HG03139 (cell line): ENCODE results near the gene TMEM235.

Experiments
- ATAC-seq: cut with Tn5 transposase; IDR thresholded peaks from one replicate; pipeline ENCODE4 v1.9.1; 2021; ENCODE audit not compliant: unreplicated experiment

Gene TMEM235

GRCh38 chr17:78253946-78254672 lies 22.7 kb downstream of the TMEM235 start:
- ATAC-seq: peak; percentile 36

DNA sequence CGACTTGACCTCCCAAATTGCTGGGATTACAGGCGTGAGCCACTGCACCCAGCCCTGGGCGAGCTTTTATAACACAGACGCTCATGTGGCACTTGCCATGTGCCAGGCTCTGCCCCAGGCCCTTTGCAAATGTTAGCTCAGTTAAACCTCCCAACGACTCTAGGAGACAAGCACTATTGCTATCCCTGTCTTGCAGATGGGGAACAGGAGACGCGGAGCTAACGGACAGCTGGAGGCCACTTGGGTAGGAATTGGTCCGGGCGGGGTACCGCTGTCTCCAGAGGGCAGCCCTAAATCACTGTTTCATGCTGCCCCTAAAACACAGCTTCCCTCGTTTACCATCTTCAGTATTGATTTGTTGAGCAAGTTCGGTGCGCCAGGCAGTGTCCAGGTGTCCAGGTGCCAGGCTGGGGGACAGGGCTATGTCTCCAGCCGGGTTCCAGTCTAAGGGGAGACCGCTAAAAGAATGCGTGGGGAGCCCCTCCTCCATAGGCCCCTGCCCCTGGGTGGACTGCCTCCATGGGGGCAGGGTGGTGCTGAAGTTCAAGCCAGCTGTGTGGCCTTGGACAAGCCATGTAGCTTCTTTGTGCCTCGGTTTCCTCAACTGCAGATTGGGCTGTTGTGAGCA lies 23.7 kb downstream of the TMEM235 start:
- ATAC-seq: no peak

DNA sequence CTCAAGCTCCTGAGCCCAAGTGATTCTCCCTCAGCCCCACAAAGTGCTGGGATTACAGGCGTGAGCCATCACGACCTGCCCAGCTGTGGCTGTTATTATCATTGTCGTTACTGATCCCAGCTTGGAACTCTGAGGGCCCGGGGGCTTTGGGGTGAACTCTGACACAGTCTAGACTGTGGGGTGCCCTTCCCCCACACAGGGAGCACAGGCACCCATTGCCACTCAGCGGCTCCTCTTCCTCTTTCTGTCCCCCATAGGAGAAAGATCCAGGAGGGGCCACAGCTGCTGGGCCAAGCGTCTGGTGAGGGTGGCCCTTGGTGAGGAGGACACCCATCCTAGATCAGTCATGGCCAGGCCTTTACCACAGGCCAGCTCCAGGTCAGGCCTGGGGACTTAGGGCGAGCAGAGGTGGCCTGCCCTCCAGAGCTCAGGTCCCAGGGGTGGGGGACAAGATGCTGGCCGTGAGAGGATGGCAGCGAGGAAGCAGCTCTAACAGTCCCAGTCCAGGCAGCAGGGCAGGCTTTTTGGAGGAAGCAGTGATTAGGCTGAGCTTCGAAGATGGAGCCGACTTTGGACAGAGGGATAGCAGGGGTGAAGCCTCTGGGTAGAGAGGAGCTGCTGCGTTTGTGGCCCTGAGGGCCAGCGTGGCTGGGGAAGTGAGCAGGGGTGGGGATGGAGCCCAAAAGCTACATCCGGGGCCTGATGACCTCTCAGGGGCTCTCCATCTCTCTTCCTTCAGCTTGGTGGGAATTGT lies 24.7 kb downstream of the TMEM235 start:
- no peak for ATAC-seq

GRCh38 chr17:78256707-78257591 lies 25.5 kb downstream of the TMEM235 start:
- ATAC-seq: no peak

DNA sequence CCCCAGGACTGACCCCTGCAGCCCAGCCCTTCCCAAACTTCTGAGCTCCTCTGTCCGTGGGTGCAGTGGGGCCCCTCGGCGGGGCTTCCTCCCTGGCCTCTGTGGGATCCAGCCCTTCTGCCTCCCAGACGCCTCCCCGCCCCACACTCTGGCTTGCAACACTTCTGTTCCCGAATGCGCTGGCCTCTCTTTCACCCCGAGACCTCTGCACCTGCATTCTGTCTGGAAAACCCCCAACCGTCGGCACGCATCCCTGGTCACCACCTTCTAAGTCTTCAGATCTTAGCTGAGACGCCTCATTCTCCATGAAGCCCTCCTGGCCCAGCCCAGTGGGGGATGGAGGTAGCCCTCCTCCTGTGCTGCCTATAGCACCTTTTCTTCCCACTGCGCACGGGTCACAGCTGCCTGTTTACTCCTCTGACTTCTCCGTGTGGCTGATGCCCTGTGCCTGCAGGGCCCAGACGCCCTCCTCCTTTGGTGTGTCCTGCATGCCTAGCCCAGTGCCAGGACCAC lies 26.4 kb downstream of the TMEM235 start:
- ATAC-seq: no peak

DNA sequence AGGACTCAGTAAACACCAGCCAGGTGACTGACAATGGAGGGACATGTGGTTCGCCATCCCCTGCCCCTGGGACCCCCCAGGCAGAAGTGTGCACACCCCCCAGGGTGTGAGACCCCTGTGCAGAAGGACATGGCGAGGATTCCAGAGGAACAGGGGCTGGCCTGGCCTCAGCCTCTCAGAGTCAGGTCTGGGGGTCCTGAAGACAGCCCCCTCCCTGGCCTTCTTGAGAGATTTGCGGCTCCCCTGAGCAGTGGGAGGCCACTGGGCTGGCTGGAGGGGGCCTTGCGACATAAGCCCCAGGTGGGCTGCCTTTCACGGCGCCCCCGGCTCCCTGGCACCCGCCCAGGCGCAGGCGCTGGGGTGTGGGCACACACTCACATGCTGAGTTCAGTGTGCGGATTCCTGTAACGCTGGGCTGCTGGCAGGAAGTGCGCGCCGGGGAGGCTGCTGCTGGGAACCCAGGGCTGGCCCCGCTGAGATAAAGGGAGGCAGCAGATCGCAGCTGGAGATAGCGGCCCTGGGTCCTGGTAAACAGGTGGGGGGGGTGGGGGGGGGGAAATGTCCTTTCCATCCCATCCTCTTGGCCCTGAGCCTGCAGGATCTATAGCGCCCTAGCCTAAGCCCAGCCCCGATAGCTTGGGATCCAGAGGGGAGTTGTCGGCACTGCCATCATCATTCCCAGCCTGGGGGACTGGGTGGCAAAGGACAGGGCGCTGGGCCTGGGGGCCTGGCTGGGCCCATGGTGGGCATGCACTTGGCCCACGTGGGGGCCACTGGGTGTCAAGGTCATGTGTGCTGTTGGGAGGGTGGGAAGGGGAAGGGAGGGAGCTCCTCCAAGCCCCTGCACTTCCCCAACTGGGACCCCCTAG lies 27.1 kb downstream of the TMEM235 start:
- no peak for ATAC-seq

GRCh38 chr17:78259192-78259554 lies 27.7 kb downstream of the TMEM235 start:
- ATAC-seq: no peak

DNA sequence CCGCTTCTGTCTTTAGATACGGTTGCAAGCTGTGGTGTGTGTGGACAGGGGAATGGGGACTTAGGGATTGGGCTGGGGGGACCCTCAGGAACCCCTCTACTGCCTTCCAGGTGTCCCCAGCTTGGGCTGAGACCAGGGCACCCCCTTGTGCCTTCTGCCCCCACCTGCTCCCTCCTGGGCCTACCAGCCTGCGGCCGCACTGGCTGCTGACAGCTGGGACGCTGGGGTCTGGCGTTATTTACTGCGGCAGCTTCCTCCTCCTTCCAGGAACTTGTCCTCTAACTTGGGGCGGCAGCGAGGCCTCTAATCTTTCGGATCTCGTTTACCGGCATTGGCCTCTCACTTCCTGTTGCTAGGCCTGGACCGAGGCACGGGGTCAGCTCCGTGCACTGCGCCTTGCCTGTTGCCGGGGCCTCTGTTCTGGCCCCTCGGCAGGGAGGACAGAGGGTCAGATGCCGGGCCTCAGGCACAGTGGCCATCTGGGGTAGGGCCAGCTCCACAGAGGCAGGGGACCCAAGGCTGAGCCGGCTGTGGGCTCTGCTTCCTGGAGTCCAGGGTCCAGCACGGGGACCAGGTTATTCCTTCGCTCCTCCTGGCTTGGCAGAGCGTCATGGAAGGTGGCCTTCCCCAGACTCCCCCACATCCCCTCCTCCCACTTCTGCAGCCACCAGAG lies 31.8 kb downstream of the TMEM235 start:
- no peak for ATAC-seq

GRCh38 chr17:78263736-78264340 lies 32.4 kb downstream of the TMEM235 start:
- ATAC-seq: no peak

DNA sequence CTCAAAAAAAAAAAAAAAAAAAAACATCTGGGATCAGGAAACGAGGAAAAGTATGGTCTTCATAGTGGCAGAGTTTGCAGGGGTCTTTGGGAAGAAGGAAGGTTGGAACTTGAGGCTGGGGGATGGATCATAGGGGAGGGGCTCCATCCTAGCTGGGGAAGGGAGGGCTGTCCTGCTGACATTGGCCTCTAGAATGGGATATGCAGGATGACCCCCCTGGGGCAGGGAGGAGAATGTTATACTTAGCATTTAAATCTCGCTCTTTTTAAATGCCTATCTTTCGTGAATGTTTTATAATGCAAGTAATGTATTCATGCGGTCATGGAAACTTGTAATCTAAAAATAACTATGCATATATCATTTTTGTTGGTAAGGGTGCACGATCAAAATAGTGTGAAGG lies 33.2 kb downstream of the TMEM235 start:
- ATAC-seq: no peak

DNA sequence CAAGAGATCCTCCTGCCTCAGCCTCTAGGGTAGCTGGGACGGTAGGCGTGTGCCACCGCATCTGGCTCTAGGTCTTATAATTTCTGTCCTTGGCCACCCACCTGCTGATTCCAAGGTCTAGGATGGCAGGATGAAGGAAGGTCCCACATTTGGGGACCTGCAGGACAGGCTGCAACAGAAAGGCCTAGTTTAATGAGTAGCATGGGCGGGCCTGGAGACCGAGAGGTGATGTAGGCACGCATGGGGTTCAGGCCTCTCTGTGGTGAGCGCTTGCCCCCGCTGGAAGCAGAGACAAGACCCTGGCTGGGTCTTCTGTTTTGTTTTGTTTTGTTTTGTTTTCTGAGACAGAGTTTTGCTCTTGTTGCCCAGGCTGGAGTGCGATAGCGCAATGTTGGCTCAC lies 33.7 kb downstream of the TMEM235 start:
- ATAC-seq: no peak

DNA sequence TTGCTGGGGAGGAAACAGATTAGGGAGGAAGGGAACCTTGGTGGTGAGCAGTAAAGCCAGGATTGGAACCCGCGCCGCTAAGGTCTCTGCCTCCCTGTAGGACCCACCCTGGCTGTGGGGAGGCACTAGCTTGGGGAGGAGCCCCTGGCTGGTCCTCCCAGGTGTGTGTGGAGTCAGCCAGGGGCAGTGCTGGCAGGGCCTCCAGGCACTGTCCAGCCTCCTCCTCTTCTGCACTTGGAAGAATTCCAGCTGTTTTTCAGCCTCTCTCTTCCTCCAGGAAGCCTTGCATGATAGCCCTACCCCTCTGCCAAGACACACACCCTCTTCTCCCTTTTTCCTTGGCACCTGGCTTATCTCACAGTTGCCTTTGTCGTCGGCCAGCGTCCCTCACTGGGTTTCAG lies 34.8 kb downstream of the TMEM235 start:
- no peak for ATAC-seq

- ATAC-seq: no peak
Observed at GRCh38 chr17:78266771-78267170, 35.3 kb downstream of the TMEM235 start.

DNA sequence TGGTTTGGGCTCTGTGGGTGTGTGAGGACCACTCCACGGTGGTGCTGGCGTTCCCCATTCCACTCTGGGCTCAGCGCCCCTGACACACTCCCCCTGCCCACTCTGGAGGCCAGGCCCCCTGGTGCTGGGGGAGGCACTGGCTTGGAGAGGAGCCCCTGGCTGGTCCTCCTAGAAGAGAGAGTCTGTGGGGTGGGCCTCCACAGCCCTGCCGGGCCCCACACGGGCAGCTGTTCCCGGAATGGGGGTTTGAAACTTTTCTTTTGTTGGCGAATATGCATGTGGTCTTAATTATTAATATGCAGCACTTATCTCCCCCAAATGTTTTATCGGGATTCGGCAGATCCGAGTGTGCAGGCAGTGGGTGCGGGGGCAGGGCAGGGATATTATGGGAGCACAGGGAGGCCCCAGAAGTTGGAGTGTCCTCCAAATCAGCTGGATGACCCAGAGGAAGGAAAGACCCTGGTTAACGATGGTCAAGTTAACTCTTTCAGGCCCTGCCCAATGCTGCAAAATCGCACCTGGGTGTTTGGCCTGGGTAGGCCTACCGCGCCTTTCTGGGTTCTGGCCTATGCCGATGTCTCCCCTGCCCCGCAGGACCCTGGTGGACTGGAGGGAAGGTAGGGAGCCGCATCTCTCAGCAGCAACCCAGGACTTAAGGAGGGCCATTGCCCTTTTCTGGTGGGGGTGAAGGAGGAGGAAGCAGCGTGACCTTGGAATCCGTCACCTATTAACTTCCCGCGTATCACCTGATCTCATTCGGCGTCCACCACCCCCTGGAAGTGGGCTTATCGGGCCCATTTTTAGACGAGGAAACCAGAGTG lies 36.0 kb downstream of the TMEM235 start:
- ATAC-seq: no peak

DNA sequence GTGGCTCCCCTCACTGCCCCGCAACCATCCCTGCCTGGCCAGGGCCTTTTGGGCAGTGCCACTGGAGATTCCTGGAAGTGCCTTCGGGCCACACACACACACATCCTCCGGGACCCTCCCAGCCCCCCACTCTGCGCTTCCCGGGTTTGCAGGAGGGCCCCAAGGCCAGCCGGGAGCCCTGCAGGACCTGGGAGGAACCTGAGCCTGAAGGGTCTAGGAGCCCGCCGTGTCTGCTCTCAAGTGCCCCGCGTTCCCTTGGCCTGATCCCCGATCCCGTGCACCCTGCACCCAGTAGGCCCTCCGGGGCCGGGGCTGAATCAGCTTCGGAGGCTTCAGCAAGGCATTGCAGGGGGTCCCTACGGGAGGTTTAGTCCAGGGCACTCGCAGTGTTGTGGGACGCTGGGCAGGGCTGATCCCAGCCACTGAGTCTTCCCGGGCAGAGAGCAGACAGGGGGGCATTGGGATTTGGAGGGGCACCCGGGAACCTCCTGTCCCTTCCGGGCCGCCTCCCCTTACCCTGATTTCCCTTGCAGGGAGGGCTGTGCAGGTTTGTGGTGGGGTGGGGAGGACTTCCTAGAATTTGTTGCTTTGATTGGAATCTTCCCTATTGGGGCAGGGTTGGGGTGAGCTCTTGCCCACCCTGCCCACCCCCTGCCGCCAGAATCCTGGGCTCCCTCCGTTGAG lies 36.9 kb downstream of the TMEM235 start:
- ATAC-seq: no peak

DNA sequence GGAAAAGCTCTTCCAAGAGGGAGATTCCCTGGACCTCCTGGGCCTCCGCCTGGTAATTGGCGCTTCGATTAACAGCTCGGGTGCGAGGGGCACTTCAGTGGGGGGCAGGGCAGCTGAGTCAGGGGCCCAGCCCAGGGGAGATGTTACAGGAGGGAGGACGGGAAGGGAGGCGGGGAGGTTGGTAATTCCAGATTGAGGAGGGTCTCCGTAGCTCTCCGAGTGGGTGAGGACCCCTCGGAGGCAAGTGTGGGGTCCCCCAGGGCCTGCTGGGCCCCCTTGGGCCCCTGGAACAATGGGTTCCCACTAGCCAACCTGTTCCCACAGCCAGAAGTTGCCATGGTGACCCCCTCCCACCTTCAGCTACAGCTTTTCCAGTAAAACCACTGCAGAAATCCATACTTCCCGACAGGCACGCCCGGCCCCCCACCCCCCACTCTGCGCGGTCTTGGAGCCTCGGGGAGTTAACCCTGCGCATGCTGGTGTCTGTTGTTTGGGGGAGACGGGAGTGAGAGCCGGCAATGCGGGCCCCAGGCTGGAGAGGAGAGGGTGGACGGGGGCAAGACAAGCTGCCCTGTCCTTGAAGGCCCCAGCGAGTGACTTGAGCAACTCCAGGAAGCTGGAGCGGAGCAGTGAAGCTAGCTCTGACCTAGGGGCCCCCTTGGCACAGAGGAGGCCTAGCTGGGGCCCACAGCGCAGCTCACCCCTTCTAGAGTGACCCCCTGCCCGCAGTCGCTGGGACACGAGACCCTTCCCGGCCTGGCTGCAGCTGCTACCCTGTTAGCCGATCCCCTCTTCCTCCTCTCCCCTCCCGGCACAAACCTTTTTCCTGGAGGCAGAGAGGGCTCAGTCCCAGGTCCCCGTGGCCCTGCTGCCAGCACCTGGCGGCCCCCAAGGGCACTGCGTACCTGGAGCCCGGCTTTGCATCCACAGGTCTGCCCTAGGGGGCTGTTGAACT lies 37.8 kb downstream of the TMEM235 start:
- ATAC-seq: no peak
